Tibial nerve (tissue), 3 donors: ENCODE measurements around the gene CLEC12A.

ENCODE experiments used
- CTCF ChIP-seq, 5 experiments: fragments of 200-600 bp in 3 of 5; fragments of 450-650 bp in 2 of 5; sonication (generic) in 3 of 5; IDR thresholded peaks; one replicate each; pipeline ENCODE4 v1.5.1; 2016 to 2019; ENCODE audit warnings: antibody characterized with exemption in 5 of 5, mild to moderate bottlenecking in 3 of 5, moderate library complexity in 2 of 5
- POLR2A ChIP-seq, 2 donors: fragments of 450-650 bp; IDR thresholded peaks; one replicate each; pipeline ENCODE4 v1.6.1; 2017; ENCODE audit warnings: antibody characterized with exemption in 2 of 2, mild to moderate bottlenecking in 2 of 2, moderate library complexity in 2 of 2

DNA sequence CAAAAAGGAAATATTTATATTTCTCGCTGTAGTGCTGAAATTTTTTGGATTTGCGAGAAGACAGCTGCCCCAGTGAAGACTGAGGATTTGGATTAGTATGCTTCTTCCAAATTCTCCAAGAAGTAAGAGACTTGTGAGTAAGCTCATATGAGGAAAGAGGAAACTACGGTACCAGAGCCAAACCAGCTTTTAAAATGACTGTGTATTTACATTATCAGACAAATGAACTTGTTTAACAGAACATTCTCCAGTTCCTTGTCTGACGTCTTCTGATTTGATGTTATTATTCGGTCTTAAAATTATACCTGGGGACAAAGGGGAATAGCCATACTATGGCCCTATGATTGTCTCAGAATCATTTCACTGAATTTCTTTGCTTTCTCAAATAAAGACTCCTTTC lies 47.2 kb downstream of the CLEC12A start:
- TF ChIP-seq CTCF (IDR thresholded peaks at IDR 0.05) (no peak), POLR2A (IDR thresholded peaks at IDR 0.05) (no peak)
